ENCODE measurements around the gene CSNK1G3.

The CSNK1G3 gene

GRCh38 chr5:123545506-123545905, 33.5 kb downstream of the CSNK1G3 start:
- ChIA-PET CTCF (interaction anchor here (1.0 to 1.2 kb wide), 2 partner anchors 29 to 122 kb away, joined by 3 to 6 read pairs; partner anchors contain the start of gene CEP120), POLR2A (no interaction called here)
- H3K4me3 ChIP-seq (ENCODE audit: low read depth, low read length) = no peak overlapping the region
- TF ChIP-seq, protein P1, sequence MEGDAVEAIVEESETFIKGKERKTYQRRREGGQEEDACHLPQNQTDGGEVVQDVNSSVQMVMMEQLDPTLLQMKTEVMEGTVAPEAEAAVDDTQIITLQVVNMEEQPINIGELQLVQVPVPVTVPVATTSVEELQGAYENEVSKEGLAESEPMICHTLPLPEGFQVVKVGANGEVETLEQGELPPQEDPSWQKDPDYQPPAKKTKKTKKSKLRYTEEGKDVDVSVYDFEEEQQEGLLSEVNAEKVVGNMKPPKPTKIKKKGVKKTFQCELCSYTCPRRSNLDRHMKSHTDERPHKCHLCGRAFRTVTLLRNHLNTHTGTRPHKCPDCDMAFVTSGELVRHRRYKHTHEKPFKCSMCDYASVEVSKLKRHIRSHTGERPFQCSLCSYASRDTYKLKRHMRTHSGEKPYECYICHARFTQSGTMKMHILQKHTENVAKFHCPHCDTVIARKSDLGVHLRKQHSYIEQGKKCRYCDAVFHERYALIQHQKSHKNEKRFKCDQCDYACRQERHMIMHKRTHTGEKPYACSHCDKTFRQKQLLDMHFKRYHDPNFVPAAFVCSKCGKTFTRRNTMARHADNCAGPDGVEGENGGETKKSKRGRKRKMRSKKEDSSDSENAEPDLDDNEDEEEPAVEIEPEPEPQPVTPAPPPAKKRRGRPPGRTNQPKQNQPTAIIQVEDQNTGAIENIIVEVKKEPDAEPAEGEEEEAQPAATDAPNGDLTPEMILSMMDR (IDR thresholded peaks at IDR 0.05; ENCODE audit: insufficient read depth, low read length, missing control alignments) = peak; percentile 29
- DNase-seq (ENCODE audit: low read depth, low spot score) = no peak

DNA sequence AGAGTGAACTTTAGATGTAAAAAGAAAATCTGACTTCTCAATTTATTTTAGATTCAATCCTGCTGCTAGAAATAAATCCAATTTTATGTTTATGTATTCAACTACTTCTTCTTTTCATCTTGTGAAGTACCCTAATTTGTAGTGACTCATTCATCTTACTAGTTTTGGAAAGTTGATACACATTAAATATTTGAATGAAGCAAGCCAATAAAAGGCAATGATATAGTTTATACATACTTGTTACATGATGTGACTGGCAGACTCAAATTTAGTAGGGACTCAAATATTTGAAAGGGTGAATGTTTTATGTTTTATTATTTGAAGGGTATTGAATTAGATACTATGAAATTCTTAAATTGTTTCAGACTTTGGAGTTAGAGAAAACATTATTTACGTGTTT, 34.7 kb downstream of the CSNK1G3 start:
- DNase-seq (ENCODE audit: low read depth, low spot score) = no peak
- POLR2A ChIA-PET = no interaction called here
- CTCF ChIA-PET = no interaction called here
- no peak overlapping the region for H3K4me3 ChIP-seq (ENCODE audit: low read depth, low read length)
- TF ChIP-seq, protein P1 (IDR thresholded peaks at IDR 0.05; ENCODE audit: insufficient read depth, low read length, missing control alignments) = no peak

- no peak overlapping the region for H3K4me3 ChIP-seq (ENCODE audit: low read depth, low read length)
- TF ChIP-seq, protein P1 (IDR thresholded peaks at IDR 0.05; ENCODE audit: insufficient read depth, low read length, missing control alignments) = no peak
- POLR2A ChIA-PET = no interaction called here
- CTCF ChIA-PET = interaction anchor here (1.2 to 1.3 kb wide), 2 partner anchors 13 to 18 kb away, joined by 3 read pairs; no protein-coding TSS in a partner anchor
- DNase-seq (ENCODE audit: low read depth, low spot score) = no peak
Observed at GRCh38 chr5:123549256-123549904, 37.4 kb downstream of the CSNK1G3 start.

GRCh38 chr5:123554601-123555000, 42.6 kb downstream of the CSNK1G3 start:
- no peak for DNase-seq (ENCODE audit: low read depth, low spot score)
- CTCF ChIA-PET = no interaction called here
- POLR2A ChIA-PET = no interaction called here
- TF ChIP-seq, protein P1 (IDR thresholded peaks at IDR 0.05; ENCODE audit: insufficient read depth, low read length, missing control alignments) = no peak
- no peak overlapping the region for H3K4me3 ChIP-seq (ENCODE audit: low read depth, low read length)

- CTCF ChIA-PET = interaction anchor here (1.5 to 1.8 kb wide), 3 partner anchors 10 to 135 kb away, joined by 4 to 5 read pairs (median 5); partner anchors contain the start of gene CEP120
- TF ChIP-seq, protein P1 (IDR thresholded peaks at IDR 0.05; ENCODE audit: insufficient read depth, low read length, missing control alignments) = no peak
- H3K4me3 ChIP-seq (ENCODE audit: low read depth, low read length) = no peak overlapping the region
- DNase-seq (ENCODE audit: low read depth, low spot score) = no peak
- POLR2A ChIA-PET = no interaction called here
Observed at GRCh38 chr5:123557907-123558306, 45.9 kb downstream of the CSNK1G3 start.

DNA sequence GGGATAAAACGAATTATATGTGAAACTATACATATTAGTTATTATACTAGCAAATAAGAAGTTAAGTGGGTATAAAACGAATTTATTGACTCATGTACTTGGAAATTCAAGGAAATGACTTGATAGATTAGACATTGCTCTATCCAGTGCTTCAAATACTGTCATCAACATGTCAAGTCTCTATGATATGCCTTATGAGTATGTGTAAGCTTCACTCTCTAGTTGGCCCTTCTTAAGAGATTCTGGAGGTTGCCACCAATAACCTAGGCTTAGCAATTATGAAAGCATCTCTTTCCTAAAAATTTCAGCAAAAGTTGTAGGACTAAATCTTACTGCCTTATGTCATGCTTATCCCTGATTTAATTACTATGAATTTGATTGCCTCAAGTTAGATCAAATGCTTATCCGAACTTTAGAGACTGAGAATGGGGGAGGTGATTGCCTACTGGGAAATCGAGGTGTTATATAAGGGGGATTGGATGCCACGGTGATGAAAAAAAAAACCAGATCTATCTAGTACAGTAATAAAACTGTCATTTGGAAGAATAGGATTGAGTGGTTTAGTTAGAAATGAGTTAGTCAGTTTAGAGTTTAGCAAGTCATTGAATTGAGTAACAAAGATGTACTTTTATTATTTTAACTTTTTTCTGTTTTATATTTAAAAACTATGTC, 46.9 kb downstream of the CSNK1G3 start:
- POLR2A ChIA-PET = no interaction called here
- DNase-seq (ENCODE audit: low read depth, low spot score) = no peak
- CTCF ChIA-PET = interaction anchor here (1.7 to 1.8 kb wide), 2 partner anchors 11 to 16 kb away, joined by 4 to 5 read pairs; no protein-coding TSS in a partner anchor

More for the DNA sequence above, 46.9 kb downstream of the CSNK1G3 start:
- no peak overlapping the region for H3K4me3 ChIP-seq (ENCODE audit: low read depth, low read length)
- TF ChIP-seq, protein P1 (IDR thresholded peaks at IDR 0.05; ENCODE audit: insufficient read depth, low read length, missing control alignments) = no peak
